Psoas muscle (tissue), 7 donors: ENCODE data around the gene KCNE1. TPM values are rescaled to one million over a fixed set of nuclear protein-coding genes. Genes with fewer than 3 reads are reported as not detected.

ENCODE experiments used
- polyA plus RNA-seq, 3 donors: library from polyadenylated mRNA; stranded (reverse); fragments of 200-250 nt; gene quantifications; one replicate each; pipeline ENCODE4 v1.2.3, GENCODE V29; 2013
- total RNA-seq, 4 donors: library from RNA; stranded (reverse); fragmentation: NEBNext Ultra II Directional in 2 of 4; extraction: Animal tissue kit (Norgen Biotek cat#: 25700) in 2 of 4; gene quantifications; one replicate each; pipeline versions ENCODE4 v1.2.1 to v1.2.4, GENCODE V29; 2021 to 2023
- donor health status: healthy with polysubstance abuse.
- donor health status: DM: no; HTN: no; CAD: no; lungs with moderate emphysema.
- donor health status: Bipolar disorder and iron deficiency.
- donor health status: healthy.
- donor health status: DM: no; HTN: no; CAD: no.
- donor health status: DM: no; HTN: no; CAD: no.
- donor health status: DM: yes; HTN: yes; CAD: no.

The KCNE1 gene
- total and polyA plus RNA-seq, 7 donors = 0.26 to 1.5 (median 0.38) TPM; not detected in 3

Other genes starting within 250 kb of the KCNE1 start
- under 1 TPM in 3 of 4 donors, not detected in 1; 0.40 to 0.44 (median 0.42) TPM for gene KCNE2, start 148.2 kb downstream of the KCNE1 start, total RNA-seq
- under 1 TPM; 0.12 to 0.95 (median 0.13) TPM for gene KCNE2, start 148.2 kb downstream of the KCNE1 start, polyA plus RNA-seq
- 10 to 100 TPM; 25.5 to 32.9 (median 30.4) TPM for gene SMIM11, start 136.7 kb downstream of the KCNE1 start, total RNA-seq
- gene SMIM11, start 136.7 kb downstream of the KCNE1 start, polyA plus RNA-seq = 10 to 100 TPM in 1 of 3 donors, 1 to 10 TPM in 2; 6.5 to 19.8 (median 7.6) TPM
- gene SMIM34, start 88.3 kb downstream of the KCNE1 start, total RNA-seq = not detected
- not detected for gene SMIM34, start 88.3 kb downstream of the KCNE1 start, polyA plus RNA-seq
- gene RCAN1, start 102.9 kb upstream of the KCNE1 start, total RNA-seq = 10 to 100 TPM; 24.9 to 38.4 (median 26.1) TPM
- gene RCAN1, start 102.9 kb upstream of the KCNE1 start, polyA plus RNA-seq = 10 to 100 TPM; 57.4 to 94.9 (median 88.0) TPM
- 10 to 100 TPM in 2 of 4 donors, 1 to 10 TPM in 1, under 1 TPM in 1; 0.50 to 35.5 (median 9.2) TPM for gene CLIC6, start 156.8 kb upstream of the KCNE1 start, total RNA-seq
- gene CLIC6, start 156.8 kb upstream of the KCNE1 start, polyA plus RNA-seq = 1 to 10 TPM; 3.1 to 7.7 (median 4.2) TPM